Uterus (tissue), 4 donors: ENCODE data around the gene CXCL12. TPM values are rescaled to one million over a fixed set of nuclear protein-coding genes. Genes with fewer than 3 reads are reported as not detected.
A peak's percentile ranks its signal among the peaks of the same experiment; 100 is the strongest.

Experiments
- DNase-seq, 2 donors: peaks; one replicate each; pipeline ENCODE4 v3.0.0-alpha.2; 2019 to 2020
- H3K27ac ChIP-seq, 2 donors: fragments of 200-600 bp; sonication (generic); 1 replicate in 1 of 2; 2 replicates in 1 of 2; pipeline ENCODE4 v1.5.1; 2016 to 2018
- H3K27me3 ChIP-seq, 2 donors: fragments of 200-600 bp; sonication (generic); one replicate each; pipeline ENCODE4 v1.5.1; 2018 to 2019; ENCODE audit warnings: control low read depth in 1 of 2
- H3K36me3 ChIP-seq, 2 donors: fragments of 200-600 bp; sonication (generic); one replicate each; pipeline ENCODE4 v1.5.1; 2019; ENCODE audit warnings: control low read depth in 1 of 2
- H3K4me1 ChIP-seq, 2 donors: fragments of 200-600 bp; sonication (generic); one replicate each; pipeline ENCODE4 v1.5.1; 2018 to 2019; ENCODE audit warnings: control low read depth in 1 of 2
- H3K4me3 ChIP-seq, 2 donors: fragments of 200-600 bp; sonication (generic); 1 replicate in 1 of 2; 2 replicates in 1 of 2; pipeline ENCODE4 v1.5.1; 2018 to 2019; ENCODE audit warnings: mild to moderate bottlenecking in 1 of 2
- H3K9me3 ChIP-seq, 2 donors: fragments of 200-600 bp; sonication (generic); one replicate each; pipeline ENCODE4 v1.5.1; 2019; ENCODE audit warnings: control low read depth in 1 of 2
- POLR2A ChIP-seq, 2 donors: fragments of 450-650 bp; IDR thresholded peaks; one replicate each; pipeline ENCODE4 v1.6.1; 2016; ENCODE audit warnings: antibody characterized with exemption in 2 of 2, mild to moderate bottlenecking in 1 of 2, moderate library complexity in 1 of 2
- intact Hi-C: fragments of 100-400 bp; cut with DNase I; formaldehyde crosslinking; loops from one replicate; pipeline ENCODE4 v1.15.1; 2023; ENCODE audit warnings: low total_unique reads
- total RNA-seq, 4 donors: library from RNA; depleted of rRNA in 3 of 4; stranded (reverse); fragments of >200 nt in 3 of 4; gene quantifications; one replicate each; pipeline versions ENCODE4 v1.1.0 to v1.2.4, GENCODE V29; 2014 to 2023
- TF ChIP-seq, protein P1 (sequence below), 4 experiments: fragments of 200-600 bp in 2 of 4; fragments of 450-650 bp in 2 of 4; sonication (generic) in 2 of 4; IDR thresholded peaks; one replicate each; pipeline ENCODE4 v1.5.1; 2016 to 2019; ENCODE audit warnings: antibody characterized with exemption in 4 of 4, mild to moderate bottlenecking in 2 of 4, moderate library complexity in 1 of 4
- donor health status: DM: yes; HTN: yes; CAD: no.

The CXCL12 gene
- total RNA-seq, 4 donors from 2014 or later: 44.8 to 146 (median 97.5) TPM

DNA sequence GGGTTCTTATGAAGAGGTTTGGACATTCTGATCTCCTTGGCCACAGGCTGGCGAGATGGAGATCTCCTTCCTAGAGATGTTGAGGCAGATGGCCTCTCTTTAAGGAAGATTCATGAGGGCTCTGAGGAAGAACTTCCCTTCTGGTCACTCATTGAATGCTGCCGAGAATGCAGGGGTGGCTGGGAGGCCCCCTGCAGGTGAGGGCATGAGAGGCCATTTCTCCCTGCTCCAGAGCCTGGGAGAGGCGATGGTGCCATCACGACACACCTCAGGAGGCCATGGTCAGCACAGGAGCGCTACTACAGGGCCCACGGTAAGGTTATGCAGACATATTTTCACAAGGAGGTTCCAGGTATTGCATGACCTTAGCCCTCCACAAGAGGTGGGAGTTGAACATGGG is 40.2 kb downstream of the CXCL12 start:
- H3K27me3 ChIP-seq: no peaks in the 10 kb centered on the region
- intact Hi-C loops: no loop called here
- TF ChIP-seq, protein P1, sequence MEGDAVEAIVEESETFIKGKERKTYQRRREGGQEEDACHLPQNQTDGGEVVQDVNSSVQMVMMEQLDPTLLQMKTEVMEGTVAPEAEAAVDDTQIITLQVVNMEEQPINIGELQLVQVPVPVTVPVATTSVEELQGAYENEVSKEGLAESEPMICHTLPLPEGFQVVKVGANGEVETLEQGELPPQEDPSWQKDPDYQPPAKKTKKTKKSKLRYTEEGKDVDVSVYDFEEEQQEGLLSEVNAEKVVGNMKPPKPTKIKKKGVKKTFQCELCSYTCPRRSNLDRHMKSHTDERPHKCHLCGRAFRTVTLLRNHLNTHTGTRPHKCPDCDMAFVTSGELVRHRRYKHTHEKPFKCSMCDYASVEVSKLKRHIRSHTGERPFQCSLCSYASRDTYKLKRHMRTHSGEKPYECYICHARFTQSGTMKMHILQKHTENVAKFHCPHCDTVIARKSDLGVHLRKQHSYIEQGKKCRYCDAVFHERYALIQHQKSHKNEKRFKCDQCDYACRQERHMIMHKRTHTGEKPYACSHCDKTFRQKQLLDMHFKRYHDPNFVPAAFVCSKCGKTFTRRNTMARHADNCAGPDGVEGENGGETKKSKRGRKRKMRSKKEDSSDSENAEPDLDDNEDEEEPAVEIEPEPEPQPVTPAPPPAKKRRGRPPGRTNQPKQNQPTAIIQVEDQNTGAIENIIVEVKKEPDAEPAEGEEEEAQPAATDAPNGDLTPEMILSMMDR (IDR thresholded peaks at IDR 0.05): no peak
- no peak for TF ChIP-seq POLR2A (IDR thresholded peaks at IDR 0.05)
- no peaks in the 10 kb centered on the region for H3K36me3 ChIP-seq
- no peaks in the 10 kb centered on the region for H3K4me1 ChIP-seq
- no peak for DNase-seq
- H3K4me3 ChIP-seq: no peak overlapping the region
- H3K9me3 ChIP-seq: no peaks in the 10 kb centered on the region
- no peak overlapping the region for H3K27ac ChIP-seq

- no peak for TF ChIP-seq POLR2A (IDR thresholded peaks at IDR 0.05)
- TF ChIP-seq, protein P1 (IDR thresholded peaks at IDR 0.05): no peak
- no peaks in the 10 kb centered on the region for H3K27me3 ChIP-seq
- no peaks in the 10 kb centered on the region for H3K36me3 ChIP-seq
- no peak overlapping the region for H3K4me3 ChIP-seq
- no peaks in the 10 kb centered on the region for H3K9me3 ChIP-seq
- no peaks in the 10 kb centered on the region for H3K4me1 ChIP-seq
- no peak overlapping the region for H3K27ac ChIP-seq
- intact Hi-C loops: no loop called here
- no peak for DNase-seq
These were observed 41.1 kb downstream of the CXCL12 start for GRCh38 chr10:44343843-44344242.

- Histone ChIP-seq H3K27me3 (no peaks in the 10 kb centered on the region), H3K27ac (peak overlapping the region in 1 of 2 donors; percentile 11), H3K4me3 (no peak overlapping the region), H3K36me3 (no peaks in the 10 kb centered on the region), H3K4me1 (no peaks in the 10 kb centered on the region), H3K9me3 (no peaks in the 10 kb centered on the region)
- intact Hi-C loops: no loop called here
- TF ChIP-seq, protein P1 (IDR thresholded peaks at IDR 0.05): no peak
- no peak for TF ChIP-seq POLR2A (IDR thresholded peaks at IDR 0.05)
- DNase-seq: no peak
These were observed 43.0 kb downstream of the CXCL12 start for GRCh38 chr10:44341886-44342285.

GRCh38 chr10:44340557-44340956 is 44.3 kb downstream of the CXCL12 start:
- no peak for DNase-seq
- Histone ChIP-seq H3K27ac (no peak overlapping the region), H3K27me3 (no peaks in the 10 kb centered on the region), H3K4me3 (no peak overlapping the region), H3K4me1 (no peaks in the 10 kb centered on the region), H3K36me3 (no peaks in the 10 kb centered on the region), H3K9me3 (no peaks in the 10 kb centered on the region)
- intact Hi-C loops: no loop called here
- no peak for TF ChIP-seq POLR2A (IDR thresholded peaks at IDR 0.05)
- TF ChIP-seq, protein P1 (IDR thresholded peaks at IDR 0.05): no peak

DNA sequence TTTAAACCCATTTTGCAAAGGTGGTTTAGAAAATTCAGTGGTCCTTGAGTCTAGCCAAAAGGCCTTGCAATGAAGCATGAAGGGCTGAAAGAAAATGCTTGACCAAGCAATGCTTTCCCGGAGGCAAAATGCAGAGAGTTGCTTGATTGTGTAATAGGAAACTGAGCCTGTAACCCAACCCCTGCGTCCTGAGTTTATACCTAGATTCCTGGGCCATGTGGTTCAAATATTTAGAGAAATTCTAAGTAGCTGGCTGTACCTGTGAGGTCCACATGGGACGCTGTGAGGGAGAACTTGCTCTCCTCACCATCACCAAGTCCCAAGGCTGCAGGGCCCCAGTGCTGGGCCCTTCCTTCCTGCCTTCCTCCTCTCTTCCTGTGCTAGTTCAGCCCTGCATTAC is 45.7 kb downstream of the CXCL12 start:
- no peaks in the 10 kb centered on the region for H3K4me1 ChIP-seq
- intact Hi-C loops: no loop called here

More for the DNA sequence above, 45.7 kb downstream of the CXCL12 start:
- Histone ChIP-seq H3K27ac (no peak overlapping the region), H3K9me3 (no peaks in the 10 kb centered on the region), H3K27me3 (no peaks in the 10 kb centered on the region), H3K36me3 (no peaks in the 10 kb centered on the region), H3K4me3 (no peak overlapping the region)
- TF ChIP-seq POLR2A (IDR thresholded peaks at IDR 0.05): no peak
- TF ChIP-seq, protein P1 (IDR thresholded peaks at IDR 0.05): no peak
- no peak for DNase-seq
